Hypothalamus (tissue), 51 donors: ENCODE results near the gene SGIP1.
"Not testable (repeated sequence)": the region's sequence is repeated elsewhere in the genome, so short reads cannot be mapped to it uniquely, and the experiment has no call there.

Source experiments
- DNase-seq, 51 donors: peaks; one replicate each; lab custom pipeline; 2025; lab: John Stamatoyannopoulos, UW

SGIP1 gene

DNA sequence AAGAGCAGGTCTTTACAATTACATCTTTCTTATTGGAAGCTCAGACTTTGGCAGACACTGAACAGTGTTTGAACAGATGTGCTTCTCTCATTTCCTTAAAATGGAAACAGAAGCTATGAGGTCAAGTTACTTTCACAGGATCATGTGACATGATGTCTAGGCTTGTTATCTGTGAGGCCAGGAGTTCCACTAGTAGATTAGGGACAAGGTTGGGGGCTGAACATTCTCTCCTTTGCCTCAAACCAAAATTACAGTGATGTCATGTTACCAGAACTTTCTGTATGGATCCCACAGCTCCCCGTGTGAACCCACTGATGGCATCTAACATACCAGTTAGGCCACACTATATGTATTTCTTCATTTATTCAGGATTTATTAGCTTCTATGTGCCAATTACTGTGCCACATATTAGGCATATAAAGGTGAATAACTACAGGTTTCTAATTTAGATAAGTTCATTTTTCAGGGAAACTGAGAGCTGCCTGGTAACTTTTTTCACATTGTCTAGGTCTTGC is 224.3 kb downstream of the SGIP1 start:
- peak in 1 of 51 donors; percentile 3 for DNase-seq

GRCh38 chr1:66760506-66760905 is 226.6 kb downstream of the SGIP1 start:
- no peak for DNase-seq

DNA sequence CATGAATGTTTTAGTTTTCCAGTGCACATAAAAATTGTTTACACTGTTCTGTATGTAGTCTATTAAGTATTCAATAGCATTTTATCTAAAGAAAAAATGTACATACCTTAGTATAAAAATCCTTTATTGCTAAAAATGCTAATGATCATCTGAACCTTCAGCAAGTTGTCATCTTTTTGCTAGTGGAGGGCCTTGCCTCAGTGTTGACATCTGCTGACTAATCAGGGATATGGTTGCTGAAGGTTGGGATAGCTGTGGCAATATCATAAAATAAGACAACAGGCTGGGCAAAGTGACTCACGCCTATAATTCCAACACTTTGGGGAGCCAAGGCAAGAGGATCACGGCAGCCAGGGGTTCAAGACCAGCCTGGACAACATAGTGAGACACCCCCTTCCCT is 227.3 kb downstream of the SGIP1 start:
- DNase-seq: no peak

- peak in 12 of 51 donors; percentile 1 to 40 (median 10) for DNase-seq
Observed at GRCh38 chr1:66764994-66765578, 231.1 kb downstream of the SGIP1 start.

- DNase-seq: no peak
Observed at GRCh38 chr1:66767626-66768025, 233.7 kb downstream of the SGIP1 start.

DNA sequence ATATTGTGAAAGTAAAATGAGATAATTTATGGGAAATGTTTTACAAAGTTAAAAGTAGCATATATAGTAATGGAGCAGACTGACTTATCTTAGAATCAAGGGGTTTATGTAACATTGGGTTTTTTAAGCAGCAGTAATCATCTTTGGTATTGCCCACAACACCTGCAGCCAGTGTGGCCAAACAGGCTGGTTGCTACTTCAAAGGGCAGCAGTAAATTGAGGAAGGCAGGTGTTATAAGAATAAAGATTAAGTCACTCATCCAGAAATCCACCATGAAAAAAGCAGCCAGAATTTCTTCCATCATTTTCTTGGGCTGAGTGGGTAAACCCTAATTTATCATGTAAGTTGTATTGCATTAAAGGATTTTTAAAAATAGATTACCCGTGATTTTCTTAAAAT is 235.0 kb downstream of the SGIP1 start:
- DNase-seq: no peak

DNA sequence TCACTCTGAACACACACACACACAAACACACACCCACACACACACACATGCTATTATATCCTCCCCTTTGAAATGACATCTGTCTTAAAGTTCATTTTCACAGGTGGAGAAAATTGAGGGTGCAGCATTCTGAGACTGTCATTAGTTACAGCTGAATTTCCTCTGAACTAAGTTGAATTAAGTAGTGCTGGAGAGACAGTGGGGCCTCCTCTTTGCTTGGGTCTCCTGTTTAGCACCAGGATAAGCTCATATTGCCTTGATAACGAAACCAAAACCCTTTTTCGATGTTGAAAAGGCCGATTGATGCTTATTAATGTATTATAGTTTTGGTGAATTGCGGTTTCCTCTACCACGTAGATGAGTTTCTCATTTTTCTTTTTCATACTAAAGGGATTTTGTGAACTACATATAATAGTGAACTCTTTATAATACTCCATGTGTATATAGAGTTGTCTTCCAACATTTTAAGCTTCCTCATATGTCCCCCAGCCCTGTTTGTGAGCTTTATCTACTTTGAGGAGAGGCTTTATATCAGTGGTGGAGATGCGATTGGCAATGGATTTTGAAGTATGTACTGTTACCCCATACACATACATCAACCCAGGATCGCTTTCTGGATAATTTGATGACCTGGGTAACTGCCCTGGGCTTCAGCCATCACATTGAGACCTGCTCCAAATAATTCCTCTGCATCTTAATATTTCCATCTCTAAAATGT is 235.7 kb downstream of the SGIP1 start:
- DNase-seq: no peak

- no peak for DNase-seq
Observed at GRCh38 chr1:66770240-66770639, 236.3 kb downstream of the SGIP1 start.

DNA sequence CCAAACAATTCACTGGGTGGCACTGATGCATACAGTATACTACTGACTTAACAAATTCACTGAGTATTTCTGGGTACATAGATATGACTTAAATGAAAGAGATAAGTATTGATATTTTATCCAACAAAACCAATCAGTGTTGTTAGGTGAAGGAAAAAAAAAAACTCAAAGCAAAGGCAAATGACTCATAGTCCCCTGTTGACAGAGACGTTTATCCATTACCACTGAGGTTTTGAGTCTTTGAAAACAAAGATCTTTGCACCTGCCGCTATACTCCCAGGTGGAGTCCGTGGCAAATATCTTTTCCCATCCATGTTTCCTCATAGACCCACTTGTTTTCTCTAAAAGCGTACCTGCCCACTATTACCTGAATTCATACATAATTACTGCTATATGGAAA is 236.7 kb downstream of the SGIP1 start:
- DNase-seq: no peak

GRCh38 chr1:66773227-66773626 is 239.3 kb downstream of the SGIP1 start:
- no peak for DNase-seq

- DNase-seq: no peak
Observed at GRCh38 chr1:66774438-66774837, 240.5 kb downstream of the SGIP1 start.

DNA sequence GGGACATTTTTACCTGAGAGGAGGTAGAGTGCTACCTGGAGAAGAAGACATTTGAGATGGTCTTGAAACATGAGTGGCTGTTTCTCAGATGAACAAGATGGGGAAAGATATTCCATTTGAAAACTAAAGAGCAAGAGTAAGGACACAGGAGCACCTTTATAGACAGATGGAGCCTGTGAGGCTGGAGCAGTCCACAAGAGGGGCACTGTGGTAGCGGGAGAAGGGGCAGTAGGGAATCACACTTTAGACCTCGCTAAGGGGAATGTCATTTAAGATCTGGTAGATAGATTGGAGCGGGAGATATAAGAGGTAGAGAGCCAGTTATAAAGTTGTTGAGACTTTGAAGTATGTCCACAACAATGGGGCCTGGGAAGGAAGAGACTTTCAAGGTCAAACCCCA is 241.7 kb downstream of the SGIP1 start:
- DNase-seq: no peak

DNA sequence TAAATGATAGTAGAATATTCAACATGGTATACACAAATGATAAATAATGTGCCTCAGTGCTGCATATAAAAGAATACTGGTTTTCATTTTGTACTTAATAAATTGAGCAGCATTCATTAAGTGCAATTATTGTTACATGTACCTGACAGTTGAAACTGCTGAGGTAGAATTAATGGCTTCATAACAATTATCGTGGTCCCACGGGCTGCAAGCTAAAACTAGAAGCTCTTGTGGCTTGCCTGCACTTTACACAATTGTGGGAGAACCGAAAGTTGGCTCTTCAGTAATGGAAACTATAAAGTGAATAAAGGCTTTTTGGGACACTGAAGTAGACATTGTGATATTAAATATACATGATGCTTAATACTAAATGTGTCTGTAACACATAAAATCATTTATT is 243.9 kb downstream of the SGIP1 start:
- no peak for DNase-seq

DNA sequence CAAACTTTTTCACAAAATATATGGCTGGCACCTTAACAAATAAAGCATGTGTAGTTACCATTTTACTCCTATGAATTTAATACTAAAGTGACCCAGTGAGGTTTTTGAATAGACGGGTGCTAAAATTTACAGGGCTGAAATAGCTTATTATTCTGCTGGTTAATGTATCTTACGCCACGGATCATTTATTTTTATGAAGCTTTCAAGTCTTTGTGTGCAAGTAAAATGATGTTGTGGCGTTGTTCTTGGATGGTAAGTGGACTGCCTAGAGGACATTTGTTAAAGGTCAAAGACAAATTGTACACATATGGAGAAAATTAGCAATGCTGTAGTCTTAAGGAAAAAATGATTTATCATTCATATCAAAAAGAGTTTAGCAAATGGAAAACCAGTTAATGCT is 244.3 kb downstream of the SGIP1 start:
- DNase-seq: no peak

DNA sequence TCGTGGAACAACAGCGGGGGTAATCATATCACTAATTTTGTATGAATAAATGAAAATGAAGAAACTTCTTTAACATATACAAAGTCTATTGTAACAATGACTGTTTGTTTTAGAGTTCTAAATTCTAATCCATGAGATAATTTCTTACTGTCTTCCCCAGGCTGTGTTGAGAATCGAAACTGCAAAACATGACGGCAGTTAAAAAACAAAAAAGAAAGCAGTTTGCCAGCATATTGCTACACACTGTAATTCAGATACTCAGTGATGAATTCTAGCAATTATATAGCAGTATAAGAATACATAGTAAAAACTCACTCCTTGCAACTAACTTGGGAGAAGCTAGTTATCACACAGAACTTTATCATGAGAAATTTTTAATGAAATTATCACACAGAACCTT is 245.0 kb downstream of the SGIP1 start:
- DNase-seq: no peak

DNA sequence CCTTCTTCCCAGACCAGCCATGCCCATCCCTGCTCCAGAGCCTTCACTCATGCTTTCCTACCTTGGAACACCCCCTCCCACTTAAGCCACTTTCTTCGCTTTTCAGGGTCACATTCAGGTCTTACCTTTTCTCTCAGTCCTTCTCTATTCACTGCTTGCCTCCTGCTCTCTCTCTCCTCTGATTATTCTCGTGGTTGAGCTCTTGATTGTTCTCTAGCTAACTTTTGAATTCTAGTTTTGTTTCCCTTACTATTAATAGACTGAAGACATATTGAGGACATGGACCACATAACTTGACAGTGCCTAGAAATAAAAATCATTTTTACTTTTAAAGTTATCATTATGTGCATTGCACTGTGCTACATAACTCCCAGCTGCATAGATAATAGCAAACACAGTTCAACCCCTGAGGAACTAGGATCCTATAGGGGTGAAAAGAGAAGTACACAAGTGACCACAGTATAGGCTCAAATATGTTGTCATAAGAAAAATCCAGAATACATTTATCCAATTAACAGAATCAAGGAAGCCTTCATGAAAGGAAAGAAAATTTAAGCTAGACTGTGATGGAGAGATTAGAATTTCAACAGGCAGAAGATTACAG is 245.6 kb downstream of the SGIP1 start:
- DNase-seq: no peak

- not testable (repeated sequence) for DNase-seq
Observed at GRCh38 chr1:66785800-66786199, 251.8 kb downstream of the SGIP1 start.

DNA sequence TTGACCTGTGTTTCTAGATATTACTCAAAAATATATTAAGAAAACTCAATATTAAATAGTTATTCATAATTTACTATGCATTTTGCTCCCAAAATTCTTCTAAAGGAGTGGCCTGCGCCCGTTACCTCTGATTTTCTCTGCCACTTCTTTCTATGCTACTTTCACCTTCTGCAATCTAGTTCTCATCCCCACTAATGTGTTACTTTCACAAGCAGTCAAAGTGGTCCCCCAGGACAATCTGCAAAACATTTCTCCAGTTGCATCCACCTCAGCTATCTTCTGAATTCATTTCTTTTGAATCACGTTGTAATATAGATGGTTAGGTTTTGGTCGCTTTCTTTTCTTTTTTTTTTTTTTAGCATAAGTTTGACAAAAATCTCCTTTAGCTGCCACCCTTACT is 253.7 kb downstream of the SGIP1 start:
- no peak for DNase-seq

GRCh38 chr1:66788231-66788939 is 254.4 kb downstream of the SGIP1 start:
- no peak for DNase-seq

GRCh38 chr1:66791621-66792610 is 258.0 kb downstream of the SGIP1 start:
- DNase-seq: no peak
